HG03354 (cell line): Measurements from ENCODE around the gene SETD1B.
"Not testable (repeated sequence)": the region's sequence is repeated elsewhere in the genome, so short reads cannot be mapped to it uniquely, and the experiment has no call there.

ENCODE experiments used
- ATAC-seq: cut with Tn5 transposase; IDR thresholded peaks from one replicate; pipeline ENCODE4 v1.9.1; 2021; ENCODE audit warnings: mild to moderate bottlenecking; ENCODE audit not compliant: unreplicated experiment, poor library complexity, severe bottlenecking

Gene SETD1B

GRCh38 chr12:121803861-121804416 lies at the start of gene SETD1B:
Gene SETD1B, plus strand, starts transcription at chr12:121804009. Its CDS starts 729 bp downstream, at chr12:121804738.
- no peak for ATAC-seq

- no peak for ATAC-seq
These were observed 49.0 kb upstream of the SETD1B start for GRCh38 chr12:121754836-121755235.

GRCh38 chr12:121755591-121755990 lies 48.2 kb upstream of the SETD1B start:
- no peak for ATAC-seq

GRCh38 chr12:121758536-121758935 lies 45.3 kb upstream of the SETD1B start:
- not testable (repeated sequence) for ATAC-seq

GRCh38 chr12:121762269-121762668 lies 41.5 kb upstream of the SETD1B start:
- no peak for ATAC-seq

- ATAC-seq: no peak
These were observed 39.0 kb upstream of the SETD1B start for GRCh38 chr12:121764808-121765207.

GRCh38 chr12:121765573-121765972 lies 38.2 kb upstream of the SETD1B start:
- ATAC-seq: no peak

GRCh38 chr12:121766290-121767039 lies 37.3 kb upstream of the SETD1B start:
- no peak for ATAC-seq

- ATAC-seq: no peak
These were observed 36.2 kb upstream of the SETD1B start for GRCh38 chr12:121767525-121768016.

- ATAC-seq: no peak
These were observed 34.4 kb upstream of the SETD1B start for GRCh38 chr12:121769297-121769830.

- ATAC-seq: no peak
These were observed 33.9 kb upstream of the SETD1B start for GRCh38 chr12:121769831-121770301.

- no peak for ATAC-seq
These were observed 33.4 kb upstream of the SETD1B start for GRCh38 chr12:121770388-121770787.

GRCh38 chr12:121770813-121771625 lies 32.8 kb upstream of the SETD1B start:
- no peak for ATAC-seq

GRCh38 chr12:121773011-121773777 lies 30.6 kb upstream of the SETD1B start:
- ATAC-seq: peak; percentile 81

- no peak for ATAC-seq
These were observed 28.8 kb upstream of the SETD1B start for GRCh38 chr12:121774968-121775474.

- ATAC-seq: no peak
These were observed 28.3 kb upstream of the SETD1B start for GRCh38 chr12:121775501-121775900.

- ATAC-seq: peak; percentile 49
These were observed 27.4 kb upstream of the SETD1B start for GRCh38 chr12:121776190-121777098.
